LNCAP (cell line): ENCODE measurements around the gene MICAL2.
A peak's percentile ranks its signal among the peaks of the same experiment; 100 is the strongest.

Experiments used
- TF ChIP-seq, protein P1 (sequence below): fragments of 450-650 bp; IDR thresholded peaks from 2 replicates; pipeline ENCODE4 v1.5.1; 2017; ENCODE audit warnings: mild to moderate bottlenecking

The MICAL2 gene

DNA sequence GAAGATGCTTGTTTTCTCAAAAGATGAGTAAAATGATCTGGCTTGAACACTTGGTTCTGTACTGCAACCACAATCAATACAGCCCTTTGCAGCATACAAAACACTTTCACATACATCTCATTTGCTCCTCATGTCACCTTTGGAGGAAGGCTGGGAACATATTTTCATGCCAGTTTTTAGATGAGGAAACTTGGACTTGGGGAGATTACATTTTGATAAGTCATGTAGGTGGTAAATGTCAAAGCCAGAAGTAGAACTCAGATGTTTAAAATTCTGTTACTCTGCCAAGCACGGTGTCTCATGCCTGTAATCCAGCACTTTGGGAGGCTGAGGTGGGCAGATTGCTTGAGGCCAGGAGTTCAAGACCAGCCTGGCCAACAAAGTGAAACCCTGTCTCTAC, 121.8 kb downstream of the MICAL2 start:
- TF ChIP-seq, protein P1, sequence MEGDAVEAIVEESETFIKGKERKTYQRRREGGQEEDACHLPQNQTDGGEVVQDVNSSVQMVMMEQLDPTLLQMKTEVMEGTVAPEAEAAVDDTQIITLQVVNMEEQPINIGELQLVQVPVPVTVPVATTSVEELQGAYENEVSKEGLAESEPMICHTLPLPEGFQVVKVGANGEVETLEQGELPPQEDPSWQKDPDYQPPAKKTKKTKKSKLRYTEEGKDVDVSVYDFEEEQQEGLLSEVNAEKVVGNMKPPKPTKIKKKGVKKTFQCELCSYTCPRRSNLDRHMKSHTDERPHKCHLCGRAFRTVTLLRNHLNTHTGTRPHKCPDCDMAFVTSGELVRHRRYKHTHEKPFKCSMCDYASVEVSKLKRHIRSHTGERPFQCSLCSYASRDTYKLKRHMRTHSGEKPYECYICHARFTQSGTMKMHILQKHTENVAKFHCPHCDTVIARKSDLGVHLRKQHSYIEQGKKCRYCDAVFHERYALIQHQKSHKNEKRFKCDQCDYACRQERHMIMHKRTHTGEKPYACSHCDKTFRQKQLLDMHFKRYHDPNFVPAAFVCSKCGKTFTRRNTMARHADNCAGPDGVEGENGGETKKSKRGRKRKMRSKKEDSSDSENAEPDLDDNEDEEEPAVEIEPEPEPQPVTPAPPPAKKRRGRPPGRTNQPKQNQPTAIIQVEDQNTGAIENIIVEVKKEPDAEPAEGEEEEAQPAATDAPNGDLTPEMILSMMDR, result no peak

DNA sequence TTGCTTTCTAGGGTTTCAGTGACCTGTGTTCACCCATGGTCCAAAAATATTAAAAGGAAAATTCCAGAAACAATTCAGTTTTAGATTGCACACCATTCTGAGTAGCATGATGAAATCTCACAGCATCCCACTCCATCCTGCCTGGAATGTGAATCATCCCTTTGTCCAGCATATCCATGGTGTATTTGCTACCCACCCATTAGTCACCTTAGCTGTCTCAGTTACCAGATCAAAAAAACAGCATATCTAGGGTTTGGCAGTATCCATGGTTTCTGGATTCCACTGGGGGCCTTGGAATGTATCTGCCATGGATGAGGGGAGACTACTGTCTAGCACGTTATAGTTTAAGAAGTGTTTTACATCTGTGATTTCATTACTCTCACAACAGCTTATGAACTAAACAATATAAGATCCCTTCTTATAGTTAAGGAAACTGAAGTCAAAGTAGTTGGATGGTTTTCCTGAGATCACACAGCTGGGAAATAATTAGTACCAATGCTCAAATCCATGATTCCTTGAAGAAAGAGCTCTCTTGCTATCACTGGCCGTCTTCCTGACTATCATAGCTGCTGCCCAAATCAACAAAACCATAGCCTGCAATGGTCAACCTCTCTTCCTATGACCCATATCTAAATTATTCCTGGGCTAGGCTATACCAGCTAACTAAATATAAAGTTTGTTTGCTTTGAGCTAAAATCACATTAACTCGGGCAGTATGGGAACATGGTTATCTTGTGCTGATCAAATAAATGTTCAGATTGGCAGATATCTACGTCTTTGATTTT, 122.6 kb downstream of the MICAL2 start:
- TF ChIP-seq, protein P1, result no peak

DNA sequence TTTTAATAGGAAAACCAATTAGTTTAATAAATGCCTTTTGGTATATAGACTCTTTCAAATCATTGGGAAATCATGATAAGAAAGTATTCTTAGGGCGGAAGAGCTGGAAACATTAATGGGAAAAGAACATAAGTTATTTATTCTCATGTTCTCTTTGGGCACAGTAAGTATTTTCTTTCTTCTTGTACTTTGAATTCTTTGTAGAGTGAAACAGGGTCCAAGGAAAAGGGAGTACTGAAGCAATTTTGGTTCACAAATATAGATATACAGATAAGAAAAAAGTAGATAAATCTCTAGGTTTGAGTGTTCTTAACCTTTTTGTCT, 123.2 kb downstream of the MICAL2 start:
- TF ChIP-seq, protein P1, result no peak

DNA sequence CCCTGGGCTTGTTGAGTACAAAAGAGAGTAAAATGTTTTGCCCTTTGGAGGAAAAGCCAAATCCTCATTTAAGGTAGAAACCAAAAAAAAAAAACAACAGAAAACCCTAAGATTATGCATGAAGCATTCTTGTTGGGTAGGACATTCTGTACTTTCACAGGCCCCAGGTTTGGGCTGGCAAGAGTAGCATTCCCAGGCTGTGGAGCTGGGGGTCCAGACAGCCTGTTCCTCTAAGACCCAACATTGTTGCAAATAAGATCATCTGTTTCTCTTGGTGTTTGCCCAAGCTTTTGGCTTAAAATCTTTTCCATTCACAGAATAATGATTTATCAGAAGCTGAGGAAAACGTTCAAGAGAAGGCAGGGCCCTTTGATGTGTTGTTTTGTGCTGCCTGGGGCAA, 123.8 kb downstream of the MICAL2 start:
- TF ChIP-seq, protein P1, result no peak

DNA sequence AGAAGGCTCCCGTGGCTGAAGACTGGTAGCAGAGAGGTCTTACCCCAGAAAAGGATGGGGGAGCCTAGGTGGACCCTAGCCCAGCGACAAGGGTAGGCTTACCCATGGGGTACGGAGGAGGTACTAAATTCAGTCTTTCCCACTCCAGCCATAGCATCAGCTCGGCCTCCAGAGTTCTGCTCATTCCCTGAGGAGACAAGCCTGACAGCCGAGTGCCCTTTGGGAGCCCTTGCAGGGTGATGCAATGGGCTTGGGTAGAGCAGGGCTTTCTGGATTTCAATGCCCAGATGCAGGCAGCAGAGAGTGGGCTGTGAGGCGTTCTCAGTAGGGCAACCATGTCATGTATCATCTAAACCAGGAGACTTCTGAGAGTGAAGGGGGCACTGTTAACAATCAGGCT, 124.7 kb downstream of the MICAL2 start:
- TF ChIP-seq, protein P1, result no peak

DNA sequence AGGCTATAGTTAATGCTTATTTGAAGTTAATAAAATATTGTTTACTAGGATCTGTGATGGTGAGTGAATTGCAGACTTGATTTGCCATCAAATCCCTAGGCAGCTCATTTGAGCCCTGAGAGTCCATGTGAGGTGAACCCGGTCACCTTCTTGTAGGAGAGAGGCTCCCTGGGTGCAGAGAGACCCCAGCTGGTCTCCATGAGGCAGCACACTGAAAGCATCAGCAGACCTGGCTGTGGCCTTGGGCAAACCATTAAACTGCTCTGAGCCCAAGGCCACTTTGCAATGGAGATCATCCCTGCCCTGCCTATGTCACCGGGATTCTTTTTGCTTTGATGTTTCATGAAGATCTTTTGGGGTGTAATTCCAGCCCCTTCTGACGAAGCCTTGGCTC, 125.2 kb downstream of the MICAL2 start:
- TF ChIP-seq, protein P1, result no peak

DNA sequence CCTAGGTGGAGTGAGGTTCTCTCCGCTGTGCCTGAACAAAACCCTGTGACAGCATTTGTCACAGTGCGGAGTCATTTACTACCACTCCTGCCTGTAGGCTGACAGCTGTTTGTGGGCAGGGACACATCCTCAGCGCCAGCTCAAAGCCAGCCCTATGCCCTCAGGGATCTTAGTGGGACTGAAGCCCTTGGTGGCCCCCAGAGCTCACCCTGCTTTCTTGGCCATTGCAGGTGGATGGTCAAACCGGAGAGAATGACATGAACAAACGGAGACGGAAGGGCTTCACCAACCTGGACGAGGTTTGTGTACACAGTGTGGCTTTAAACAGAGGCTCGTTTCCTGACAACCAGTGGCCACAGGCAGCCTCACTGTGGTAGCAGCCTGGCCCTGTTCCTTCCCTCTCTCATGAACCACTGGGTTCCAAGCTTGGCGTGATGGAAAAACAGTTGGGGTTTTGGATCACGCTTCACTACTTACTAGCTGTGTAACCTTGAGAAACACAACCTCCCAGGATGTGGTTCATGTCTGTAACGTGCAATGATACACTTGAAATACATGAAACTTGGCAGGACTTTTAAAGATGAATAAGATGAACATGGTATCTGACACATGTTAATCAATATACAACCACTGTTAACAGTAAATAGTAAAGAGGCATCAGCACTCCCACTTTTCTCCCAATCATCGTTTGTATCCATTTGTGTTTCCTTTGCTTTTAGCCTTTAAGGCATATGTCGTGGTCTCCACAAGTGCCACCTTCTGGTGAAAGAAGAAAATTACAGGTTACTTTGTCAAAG, 125.8 kb downstream of the MICAL2 start:
- TF ChIP-seq, protein P1, result peak; percentile 66
